Activated CD4-positive, CD25-positive, alpha-beta regulatory T cell (primary cell): ENCODE data around the gene COL11A1.

ENCODE experiments used
- DNase-seq, 4 experiments: peaks; one replicate each; lab custom pipeline; 2025; lab: John Stamatoyannopoulos, UW

Gene COL11A1

GRCh38 chr1:102897557-102897956 is 210.8 kb downstream of the COL11A1 start:
- no peak for DNase-seq

GRCh38 chr1:102896771-102897170 is 211.6 kb downstream of the COL11A1 start:
- DNase-seq: no peak

- DNase-seq: no peak
Observed at GRCh38 chr1:102896286-102896685, 212.0 kb downstream of the COL11A1 start.

- DNase-seq: no peak
Observed at GRCh38 chr1:102891868-102892625, 216.3 kb downstream of the COL11A1 start.

- DNase-seq: no peak
Observed at GRCh38 chr1:102886638-102887037, 221.7 kb downstream of the COL11A1 start.

GRCh38 chr1:102884238-102884637 is 224.1 kb downstream of the COL11A1 start:
- no peak for DNase-seq

- no peak for DNase-seq
Observed at GRCh38 chr1:102879439-102879993, 228.8 kb downstream of the COL11A1 start.

GRCh38 chr1:102875756-102876155 is 232.6 kb downstream of the COL11A1 start:
- no peak for DNase-seq

- DNase-seq: no peak
Observed at GRCh38 chr1:102872526-102872925, 235.8 kb downstream of the COL11A1 start.

- no peak for DNase-seq
Observed at GRCh38 chr1:102872097-102872496, 236.2 kb downstream of the COL11A1 start.

- no peak for DNase-seq
Observed at GRCh38 chr1:102863704-102864103, 244.6 kb downstream of the COL11A1 start.

GRCh38 chr1:102861247-102861646 is 247.1 kb downstream of the COL11A1 start:
- DNase-seq: no peak

- DNase-seq: no peak
Observed at GRCh38 chr1:102858695-102859094, 249.6 kb downstream of the COL11A1 start.

- DNase-seq: no peak
Observed at GRCh38 chr1:102857251-102857650, 251.1 kb downstream of the COL11A1 start.

- no peak for DNase-seq
Observed at GRCh38 chr1:102853701-102854187, 254.6 kb downstream of the COL11A1 start.

GRCh38 chr1:102853136-102853535 is 255.2 kb downstream of the COL11A1 start:
- no peak for DNase-seq

GRCh38 chr1:102852613-102853012 is 255.7 kb downstream of the COL11A1 start:
- DNase-seq: no peak

- DNase-seq: no peak
Observed at GRCh38 chr1:102851616-102852015, 256.7 kb downstream of the COL11A1 start.

GRCh38 chr1:102842606-102843005 is 265.7 kb downstream of the COL11A1 start:
- DNase-seq: no peak

- DNase-seq: no peak
Observed at GRCh38 chr1:102840741-102841140, 267.6 kb downstream of the COL11A1 start.

- DNase-seq: no peak
Observed at GRCh38 chr1:102838016-102838415, 270.3 kb downstream of the COL11A1 start.

- no peak for DNase-seq
Observed at GRCh38 chr1:102837551-102837950, 270.8 kb downstream of the COL11A1 start.

- no peak for DNase-seq
Observed at GRCh38 chr1:102836991-102837390, 271.3 kb downstream of the COL11A1 start.
